ENCODE results near the gene CDH5. TPM values are rescaled to one million over a fixed set of nuclear protein-coding genes. Genes with fewer than 3 reads are reported as not detected.

CDH5 gene
- total RNA-seq, 1 experiment from 2014 or later = not detected

- CTCF ChIA-PET = interaction anchor here (0.6 to 9.9 kb wide), 3 partner anchors 22 to 1380 kb away, joined by 4 to 132 read pairs (median 7); no protein-coding TSS in a partner anchor
- no peaks in the 10 kb centered on the region for H3K4me1 Mint-ChIP-seq (ENCODE audit: insufficient read depth, unreplicated experiment)
- H3K36me3 Mint-ChIP-seq (ENCODE audit: insufficient read depth, unreplicated experiment) = no peaks in the 10 kb centered on the region
- no peak overlapping the region for H3K4me3 Mint-ChIP-seq (ENCODE audit: unreplicated experiment)
- H3K9me3 Mint-ChIP-seq (ENCODE audit: unreplicated experiment) = no peaks in the 10 kb centered on the region
- no peak for DNase-seq (ENCODE audit: unreplicated experiment)
- no peak for TF ChIP-seq CTCF (IDR thresholded peaks at IDR 0.05; ENCODE audit: unreplicated experiment)
- intact Hi-C loops (cut with micrococcal nuclease) = no loop called here
- no peak overlapping the region for H3K27ac Mint-ChIP-seq (ENCODE audit: low read depth, unreplicated experiment)
- H3K27me3 Mint-ChIP-seq (ENCODE audit: insufficient read depth, unreplicated experiment) = peaks cover 29% of the 10 kb centered on the region
- POLR2A ChIA-PET = no interaction called here
- no TSS peak for BruUV-seq (replicated peaks)
Observed at GRCh38 chr16:66322174-66322573, 44.3 kb upstream of the CDH5 start.

GRCh38 chr16:66324815-66325515 lies 41.5 kb upstream of the CDH5 start:
- TF ChIP-seq CTCF (IDR thresholded peaks at IDR 0.05; ENCODE audit: unreplicated experiment) = no peak
- CTCF ChIA-PET = interaction anchor here (0.9 to 1.4 kb wide), 3 partner anchors 10 to 11 kb away, joined by 4 to 6 read pairs (median 4); no protein-coding TSS in a partner anchor
- H3K4me1 Mint-ChIP-seq (ENCODE audit: insufficient read depth, unreplicated experiment) = no peaks in the 10 kb centered on the region
- intact Hi-C loops (cut with micrococcal nuclease) = no loop called here
- H3K27me3 Mint-ChIP-seq (ENCODE audit: insufficient read depth, unreplicated experiment) = peaks cover 19% of the 10 kb centered on the region
- no peak overlapping the region for H3K4me3 Mint-ChIP-seq (ENCODE audit: unreplicated experiment)
- H3K36me3 Mint-ChIP-seq (ENCODE audit: insufficient read depth, unreplicated experiment) = no peaks in the 10 kb centered on the region
- DNase-seq (ENCODE audit: unreplicated experiment) = peak; percentile 39
- no peaks in the 10 kb centered on the region for H3K9me3 Mint-ChIP-seq (ENCODE audit: unreplicated experiment)
- POLR2A ChIA-PET = no interaction called here
- no peak overlapping the region for H3K27ac Mint-ChIP-seq (ENCODE audit: low read depth, unreplicated experiment)
- BruUV-seq (replicated peaks) = no TSS peak

DNA sequence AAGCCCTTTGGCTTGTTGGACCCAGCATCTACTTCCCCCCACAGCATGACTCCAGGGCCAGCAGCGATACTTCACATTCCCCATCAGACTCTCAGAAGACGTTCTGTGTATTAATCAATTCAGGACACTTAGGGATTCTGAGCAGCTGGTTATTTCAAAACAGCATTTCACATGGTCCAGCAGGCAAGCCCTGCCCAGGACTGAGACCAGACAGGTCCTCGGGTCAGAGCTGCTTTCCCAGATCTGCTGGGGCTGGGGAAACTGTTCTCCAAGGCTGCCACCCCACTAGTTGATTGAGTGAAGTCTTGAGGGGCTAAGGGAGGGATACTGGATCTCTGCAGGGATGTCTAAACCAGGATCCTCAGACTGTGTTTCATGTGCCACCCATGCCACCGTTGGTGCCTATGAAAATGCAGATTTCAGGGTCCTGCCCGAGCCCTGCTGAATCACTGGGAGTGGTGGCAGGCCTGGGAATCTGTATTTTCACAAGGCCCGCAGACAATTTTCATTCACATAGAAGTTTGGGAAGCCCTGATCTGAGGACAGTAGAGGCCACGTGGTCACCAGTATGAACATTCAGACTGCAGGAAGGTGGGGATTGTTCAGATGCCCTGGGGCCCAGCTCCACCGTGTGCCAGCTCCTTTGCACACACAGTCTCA lies 40.6 kb upstream of the CDH5 start:
- H3K27ac Mint-ChIP-seq (ENCODE audit: low read depth, unreplicated experiment) = no peak overlapping the region
- ChIA-PET CTCF (interaction anchor here (0.6 to 1.6 kb wide), 5 partner anchors 10 to 20 kb away, joined by 3 to 6 read pairs (median 4); no protein-coding TSS in a partner anchor), POLR2A (no interaction called here)
- no peaks in the 10 kb centered on the region for H3K9me3 Mint-ChIP-seq (ENCODE audit: unreplicated experiment)
- H3K27me3 Mint-ChIP-seq (ENCODE audit: insufficient read depth, unreplicated experiment) = peaks cover 15% of the 10 kb centered on the region
- TF ChIP-seq CTCF (IDR thresholded peaks at IDR 0.05; ENCODE audit: unreplicated experiment) = no peak
- no peak for DNase-seq (ENCODE audit: unreplicated experiment)
- H3K4me1 Mint-ChIP-seq (ENCODE audit: insufficient read depth, unreplicated experiment) = no peaks in the 10 kb centered on the region
- no peak overlapping the region for H3K4me3 Mint-ChIP-seq (ENCODE audit: unreplicated experiment)
- no peaks in the 10 kb centered on the region for H3K36me3 Mint-ChIP-seq (ENCODE audit: insufficient read depth, unreplicated experiment)
- intact Hi-C loops (cut with micrococcal nuclease) = no loop called here
- no TSS peak for BruUV-seq (replicated peaks)

DNA sequence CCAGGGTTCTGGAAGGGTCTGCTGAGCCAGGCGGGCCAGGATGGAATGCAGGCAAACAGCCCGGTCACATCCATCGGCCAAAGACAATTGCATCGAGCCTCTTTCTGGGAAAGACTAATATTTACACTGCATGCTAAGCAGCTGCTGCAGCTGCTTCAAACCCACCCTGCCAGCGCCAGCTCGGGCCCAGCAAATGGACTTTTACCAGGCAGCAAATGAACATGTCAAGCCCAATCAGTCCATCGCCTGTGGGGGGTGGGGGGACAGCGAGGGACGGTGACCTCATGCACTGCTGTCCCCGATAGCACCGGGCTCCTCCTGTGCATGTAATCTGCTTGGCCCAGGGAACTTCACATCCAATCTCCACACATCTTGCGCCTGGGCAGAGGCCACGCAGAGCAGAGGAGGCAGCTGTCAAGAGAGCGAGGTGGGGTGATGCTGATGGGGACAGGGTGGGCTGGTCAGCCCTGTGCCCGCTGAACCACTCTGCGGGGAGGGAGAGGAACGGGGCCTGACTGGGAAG lies 39.4 kb upstream of the CDH5 start:
- ChIA-PET CTCF (interaction anchor here (0.7 to 1.6 kb wide), 2 partner anchors 17 to 18 kb away, joined by 3 read pairs; no protein-coding TSS in a partner anchor), POLR2A (no interaction called here)
- no peak for TF ChIP-seq CTCF (IDR thresholded peaks at IDR 0.05; ENCODE audit: unreplicated experiment)
- peaks cover 12% of the 10 kb centered on the region for H3K27me3 Mint-ChIP-seq (ENCODE audit: insufficient read depth, unreplicated experiment)
- BruUV-seq (replicated peaks) = no TSS peak
- H3K36me3 Mint-ChIP-seq (ENCODE audit: insufficient read depth, unreplicated experiment) = no peaks in the 10 kb centered on the region
- H3K4me3 Mint-ChIP-seq (ENCODE audit: unreplicated experiment) = no peak overlapping the region
- H3K4me1 Mint-ChIP-seq (ENCODE audit: insufficient read depth, unreplicated experiment) = no peaks in the 10 kb centered on the region
- DNase-seq (ENCODE audit: unreplicated experiment) = no peak
- H3K27ac Mint-ChIP-seq (ENCODE audit: low read depth, unreplicated experiment) = no peak overlapping the region
- intact Hi-C loops (cut with micrococcal nuclease) = no loop called here
- no peaks in the 10 kb centered on the region for H3K9me3 Mint-ChIP-seq (ENCODE audit: unreplicated experiment)
